Activated T-cell treated with anti-CD3 and anti-CD28 coated beads for 1 hour (primary cell): Measurements from ENCODE around the gene TRIM7.
A peak's percentile ranks its signal among the peaks of the same experiment; 100 is the strongest.
"Not testable (repeated sequence)": the region's sequence is repeated elsewhere in the genome, so short reads cannot be mapped to it uniquely, and the experiment has no call there.

Source experiments
- DNase-seq: peaks from one replicate; pipeline ENCODE4 v3.0.0-alpha.2; 2020; ENCODE audit warnings: low read depth

Gene TRIM7

DNA sequence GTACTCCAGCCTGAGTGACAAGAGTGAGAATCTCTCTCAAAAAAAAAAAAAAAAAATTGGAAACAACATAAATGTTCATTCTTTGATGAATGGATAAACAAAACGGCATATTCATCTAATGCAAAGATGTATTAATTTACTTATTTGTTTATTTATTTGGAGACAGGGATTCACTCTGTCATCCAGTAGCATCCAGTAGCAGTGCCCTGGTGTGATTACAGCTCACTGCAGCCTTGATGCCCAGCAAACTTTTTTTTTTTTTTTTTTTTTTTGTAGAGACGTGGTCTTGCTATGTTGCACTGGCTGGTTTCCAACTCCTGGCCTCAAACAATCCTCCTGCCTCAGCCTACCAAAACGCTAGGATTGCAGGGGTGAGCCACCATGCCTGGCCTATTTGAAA lies 33.2 kb downstream of the TRIM7 start:
- DNase-seq = no peak

DNA sequence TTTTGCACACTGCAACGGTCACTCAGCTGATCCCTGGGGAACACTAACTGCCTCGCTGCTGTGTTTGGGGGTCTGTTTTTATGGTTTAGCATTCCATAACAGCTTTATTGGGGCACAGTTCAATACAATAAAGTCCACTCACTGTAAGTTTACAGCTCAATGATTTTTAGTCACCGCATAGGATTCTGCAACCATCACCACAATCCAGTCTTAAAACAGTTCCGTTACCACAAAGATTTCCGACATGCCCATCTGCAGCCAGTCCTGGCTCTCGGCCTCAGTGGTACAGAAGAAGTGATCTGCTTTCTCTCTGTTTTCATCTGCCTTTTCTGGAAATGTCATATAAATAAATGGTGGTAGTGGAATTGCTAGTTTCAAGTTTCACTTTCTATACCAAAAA lies 34.0 kb downstream of the TRIM7 start:
- no peak for DNase-seq

DNA sequence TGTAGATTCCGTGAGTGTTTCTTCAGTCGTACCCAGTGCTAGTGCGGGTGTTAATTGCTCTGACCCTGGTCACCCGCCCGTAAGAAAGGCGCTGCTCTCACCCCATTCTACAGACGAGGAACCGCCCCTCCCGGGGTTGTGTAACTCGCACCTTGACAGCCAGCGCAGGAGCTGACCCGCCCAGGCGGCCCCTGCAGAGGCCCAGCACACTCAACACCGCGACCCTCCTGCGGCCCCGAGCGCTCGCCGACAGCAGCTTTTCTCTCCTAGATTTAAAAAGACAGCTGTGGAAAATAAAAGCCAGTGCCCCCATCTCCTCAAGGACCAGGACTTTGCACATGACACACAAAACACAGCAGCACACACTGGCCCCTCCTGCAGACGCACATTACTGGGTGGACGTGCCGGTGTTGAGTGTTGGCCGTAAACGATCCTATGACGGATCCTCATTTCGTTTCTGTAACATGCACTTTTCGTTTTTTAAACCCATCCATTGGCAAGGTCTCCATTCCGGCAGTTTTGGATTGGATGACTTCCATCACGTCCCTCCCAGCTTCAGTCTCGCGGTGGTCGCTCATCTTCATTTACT lies 34.7 kb downstream of the TRIM7 start:
- no peak for DNase-seq

DNA sequence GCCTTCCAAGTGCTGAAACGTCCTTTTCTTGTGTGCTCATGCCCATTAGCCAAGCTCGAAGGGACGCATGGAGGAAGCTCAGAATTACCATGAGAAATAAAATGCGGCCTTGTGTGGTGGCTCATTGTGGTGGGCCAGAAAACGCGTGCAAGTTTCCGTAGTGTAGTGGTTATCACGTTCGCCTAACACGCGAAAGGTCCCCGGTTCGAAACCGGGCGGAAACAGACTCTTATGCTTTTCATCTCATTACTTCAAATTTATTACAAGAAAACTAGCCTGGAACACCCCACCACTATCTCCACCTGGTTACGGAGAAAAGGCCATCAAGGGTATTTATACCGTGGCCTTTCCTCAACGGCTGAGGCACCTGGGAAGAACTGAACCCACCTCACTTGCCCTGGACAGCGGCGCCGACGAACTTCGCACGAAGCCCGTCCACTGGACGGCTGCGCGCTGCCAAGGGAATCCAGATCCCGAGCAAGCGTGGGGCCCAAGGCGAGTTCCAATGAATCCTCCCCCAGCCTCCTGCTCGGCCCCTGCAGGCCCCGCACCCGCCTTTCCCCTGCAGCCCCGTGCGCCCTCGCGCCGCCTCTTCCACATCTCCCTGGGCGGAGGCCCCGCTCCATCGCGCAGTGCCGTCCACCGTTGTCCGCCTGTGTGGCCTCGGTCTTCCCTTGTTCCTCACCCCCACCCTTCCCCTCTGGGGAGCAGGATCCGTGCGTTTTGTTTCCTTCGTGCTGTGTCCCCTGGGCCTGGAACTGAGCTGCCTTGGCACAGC lies 35.3 kb downstream of the TRIM7 start:
- DNase-seq = peak; percentile 69

DNA sequence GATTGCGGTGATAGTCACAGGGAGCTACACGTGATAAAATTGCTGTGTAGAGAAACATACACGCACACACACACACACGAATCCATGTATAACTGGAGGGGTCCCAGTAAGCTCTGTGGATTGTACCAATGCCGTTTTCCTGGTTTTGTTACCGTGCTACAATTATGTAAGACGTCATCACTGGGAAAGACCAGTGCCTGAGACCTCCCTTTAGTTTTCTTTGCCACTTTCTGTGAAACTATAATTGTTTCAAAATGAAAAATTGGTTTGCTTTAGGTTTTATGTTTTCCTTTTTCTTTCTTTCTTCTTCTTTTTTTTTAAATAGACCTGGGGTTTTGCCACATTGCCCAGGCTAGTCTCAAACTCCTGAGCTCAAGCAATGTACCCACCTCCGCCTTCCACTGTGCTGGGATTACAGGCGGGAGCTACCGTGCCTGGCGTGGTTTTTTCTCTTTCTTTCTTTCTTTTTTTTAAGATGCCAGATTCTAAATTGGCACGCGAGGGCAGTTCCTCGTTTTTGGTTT lies 36.3 kb downstream of the TRIM7 start:
- no peak for DNase-seq

DNA sequence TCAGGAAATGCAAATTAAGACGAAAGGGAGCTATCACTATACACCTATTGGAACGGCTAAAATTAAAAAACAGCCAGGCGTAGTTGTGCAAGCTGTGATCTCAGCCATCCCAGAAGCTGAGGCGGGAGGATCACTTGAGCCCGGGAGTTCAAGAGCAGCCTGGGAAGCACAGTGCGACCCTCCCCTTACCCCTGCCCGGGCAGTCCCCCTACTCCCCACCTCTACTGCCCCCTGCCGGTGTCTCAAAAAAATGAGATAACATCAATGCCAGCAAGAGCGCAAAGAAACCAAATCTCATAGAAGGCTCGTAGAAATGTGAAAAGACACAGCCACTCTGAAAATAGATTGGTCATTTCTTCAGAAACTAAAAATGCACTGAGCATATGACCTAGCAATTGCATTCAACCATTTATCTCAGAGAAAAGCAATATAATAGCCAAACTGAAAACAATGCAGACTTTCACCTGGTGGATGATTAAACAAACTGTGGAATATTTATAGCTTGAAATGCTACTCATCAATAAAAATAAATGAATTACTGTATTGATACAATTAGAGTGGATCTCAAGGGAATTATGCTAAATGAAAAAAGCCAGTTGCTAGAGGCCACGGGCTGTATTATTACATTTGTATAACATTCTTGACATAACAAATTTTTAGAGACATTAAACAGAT lies 37.0 kb downstream of the TRIM7 start:
- DNase-seq = no peak

DNA sequence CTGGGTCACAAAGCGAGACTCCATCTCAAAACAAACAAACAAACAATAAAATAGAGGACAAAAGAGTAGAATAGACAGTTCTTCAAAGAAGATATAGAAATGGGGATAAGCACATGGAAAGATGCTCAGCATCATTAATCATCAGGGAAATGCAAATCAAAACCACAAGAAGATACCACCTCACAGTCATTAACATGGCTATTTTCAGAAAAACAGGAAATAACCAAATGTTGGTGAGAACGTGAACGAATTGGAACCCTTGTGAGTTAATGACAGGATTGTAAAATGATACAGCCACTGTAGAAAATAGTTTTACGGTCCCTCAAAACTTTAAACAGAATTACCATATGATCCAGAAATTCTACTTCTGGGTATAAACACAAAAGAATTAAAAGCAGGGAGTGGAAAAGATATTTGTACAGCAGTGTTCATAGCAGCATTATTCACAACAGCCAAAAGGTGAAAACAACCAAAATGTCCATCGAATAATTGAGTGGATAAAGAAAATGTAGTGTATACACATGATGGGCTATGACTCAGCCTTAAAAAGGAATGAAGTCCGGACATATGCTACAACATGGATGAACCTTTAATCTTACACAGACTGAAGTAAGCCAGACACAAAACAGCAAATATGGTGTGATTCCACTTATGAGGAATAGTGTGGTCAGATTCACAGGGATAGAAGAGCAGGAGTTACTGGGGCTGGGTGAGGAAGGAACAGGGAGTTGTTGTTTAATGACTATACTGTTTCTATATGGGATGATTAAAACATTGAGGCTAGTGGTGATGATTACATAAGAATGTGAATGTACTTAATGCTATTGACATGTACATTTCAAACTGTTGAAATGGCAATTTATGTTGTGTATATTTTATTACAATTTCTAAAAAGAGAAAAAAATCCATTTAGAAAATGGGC lies 37.9 kb downstream of the TRIM7 start:
- DNase-seq = no peak

DNA sequence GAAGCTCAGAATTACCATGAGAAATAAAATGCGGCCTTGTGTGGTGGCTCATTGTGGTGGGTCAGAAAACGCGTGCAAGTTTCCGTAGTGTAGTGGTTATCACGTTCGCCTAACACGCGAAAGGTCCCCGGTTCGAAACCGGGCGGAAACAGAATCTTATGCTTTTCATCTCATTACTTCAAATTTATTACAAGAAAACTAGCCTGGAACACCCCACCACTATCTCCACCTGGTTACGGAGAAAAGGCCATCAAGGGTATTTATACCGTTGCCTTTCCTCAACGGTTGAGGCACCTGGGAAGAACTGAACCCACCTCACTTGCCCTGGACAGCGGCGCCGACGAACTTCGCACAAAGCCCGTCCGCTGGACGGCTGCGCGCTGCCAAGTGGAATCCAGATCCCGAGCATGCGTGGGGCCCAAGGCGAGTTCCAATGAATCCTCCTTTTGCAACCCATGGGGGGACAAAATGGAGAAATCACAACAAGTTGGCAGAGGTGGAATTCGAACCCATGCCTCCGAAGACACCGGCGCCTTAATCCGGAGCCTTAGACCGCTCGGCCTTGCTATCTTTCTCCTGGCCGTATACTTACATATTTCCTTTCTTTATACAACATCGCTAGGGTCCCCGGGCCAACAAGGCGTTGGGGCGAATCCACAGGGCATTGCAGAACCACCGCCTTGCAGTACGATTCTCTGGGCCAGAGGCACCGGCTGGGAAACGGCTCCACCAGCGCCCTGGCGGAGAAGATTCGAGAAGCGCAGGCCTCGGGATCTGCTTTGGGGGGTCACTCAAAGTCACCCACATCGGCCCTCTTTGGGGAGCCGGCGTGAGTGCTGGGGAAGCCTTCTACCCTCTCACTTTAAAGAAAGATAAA lies 40.7 kb downstream of the TRIM7 start:
- no peak for DNase-seq

DNA sequence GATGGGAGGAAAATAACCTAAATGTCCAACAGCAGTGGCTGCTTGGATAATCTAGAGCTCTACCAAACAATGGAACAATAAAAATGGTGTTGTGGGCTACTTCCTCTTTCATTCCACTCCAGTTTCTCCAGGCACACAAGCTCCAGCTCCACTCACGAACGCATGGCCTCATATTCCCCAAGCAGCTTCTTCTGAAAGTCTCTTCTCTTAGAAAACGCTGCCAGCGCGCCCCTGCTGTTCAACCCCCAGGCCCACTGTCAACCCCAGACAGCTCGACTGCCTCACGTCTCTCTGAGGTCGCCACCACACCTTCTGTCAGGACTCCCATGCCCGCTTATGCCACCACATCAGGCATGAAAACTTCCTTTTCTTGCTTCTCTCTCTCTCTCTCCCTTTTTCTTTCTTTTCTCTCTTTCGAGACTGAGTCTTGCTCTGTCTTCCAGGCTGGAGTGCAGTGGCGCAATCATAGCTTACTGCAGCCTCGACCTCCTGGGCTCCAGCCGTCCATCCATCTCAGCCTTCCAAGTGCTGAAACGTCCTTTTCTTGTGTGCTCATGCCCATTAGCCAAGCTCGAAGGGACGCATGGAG lies 41.4 kb downstream of the TRIM7 start:
- DNase-seq = no peak

DNA sequence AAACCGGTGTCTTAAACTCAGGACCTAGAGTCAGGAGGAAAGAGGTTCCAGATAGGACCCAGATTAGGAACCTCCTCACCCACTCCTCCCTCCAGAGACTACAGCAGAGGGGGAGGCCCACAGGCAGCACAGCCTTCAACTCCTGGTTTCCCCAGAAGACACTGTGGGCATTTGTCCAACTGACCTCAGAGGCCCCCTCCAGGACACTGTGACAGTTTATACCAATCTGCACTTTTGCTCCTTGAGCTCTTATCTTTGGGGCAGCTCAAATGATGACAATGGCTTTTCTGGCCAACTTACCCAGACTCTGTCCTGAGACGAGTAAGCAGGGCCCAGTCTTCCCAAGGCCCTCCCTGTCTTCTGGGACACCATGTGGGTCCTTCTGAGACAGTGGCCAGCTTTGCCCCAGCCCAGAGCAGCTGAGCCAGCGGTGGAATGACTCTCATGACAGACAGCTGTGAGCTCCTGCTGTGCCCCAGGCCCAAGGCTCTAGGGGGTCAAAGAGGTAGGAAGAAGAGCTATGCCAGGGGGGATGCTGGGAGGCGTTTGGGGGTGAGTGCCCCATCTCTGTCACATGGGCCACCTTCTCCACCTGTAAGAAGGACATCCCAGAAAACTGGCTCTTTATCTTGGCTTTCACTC lies 43.3 kb downstream of the TRIM7 start:
- DNase-seq = no peak

DNA sequence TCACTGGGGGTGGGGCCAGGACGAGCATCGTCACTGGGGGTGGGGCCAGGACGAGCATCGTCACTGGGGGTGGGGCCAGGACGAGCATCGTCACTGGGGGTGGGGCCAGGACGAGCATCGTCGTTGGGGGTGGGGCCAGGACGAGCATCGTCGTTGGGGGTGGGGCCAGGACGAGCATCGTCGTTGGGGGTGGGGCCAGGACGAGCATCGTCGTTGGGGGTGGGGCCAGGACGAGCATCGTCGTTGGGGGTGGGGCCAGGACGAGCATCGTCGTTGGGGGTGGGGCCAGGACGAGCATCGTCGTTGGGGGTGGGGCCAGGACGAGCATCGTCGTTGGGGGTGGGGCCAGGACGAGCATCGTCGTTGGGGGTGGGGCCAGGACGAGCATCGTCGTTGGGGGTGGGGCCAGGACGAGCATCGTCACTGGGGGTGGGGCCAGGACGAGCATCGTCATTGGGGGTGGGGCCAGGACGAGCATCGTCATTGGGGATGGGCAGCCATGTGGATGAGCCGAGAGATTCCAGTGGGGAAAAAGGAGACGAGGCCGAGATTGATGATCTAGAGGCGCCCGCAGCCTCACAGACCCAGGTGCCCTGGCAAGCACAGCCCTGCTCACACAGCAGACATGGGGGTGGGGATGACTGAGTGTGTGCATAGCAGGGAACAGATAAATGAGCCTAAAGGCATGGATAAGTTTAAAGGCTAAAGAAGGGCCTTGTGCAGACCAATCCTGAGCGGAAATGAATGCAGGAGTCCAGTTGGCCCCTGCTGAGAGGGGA lies 44.1 kb downstream of the TRIM7 start:
- not testable (repeated sequence) for DNase-seq

DNA sequence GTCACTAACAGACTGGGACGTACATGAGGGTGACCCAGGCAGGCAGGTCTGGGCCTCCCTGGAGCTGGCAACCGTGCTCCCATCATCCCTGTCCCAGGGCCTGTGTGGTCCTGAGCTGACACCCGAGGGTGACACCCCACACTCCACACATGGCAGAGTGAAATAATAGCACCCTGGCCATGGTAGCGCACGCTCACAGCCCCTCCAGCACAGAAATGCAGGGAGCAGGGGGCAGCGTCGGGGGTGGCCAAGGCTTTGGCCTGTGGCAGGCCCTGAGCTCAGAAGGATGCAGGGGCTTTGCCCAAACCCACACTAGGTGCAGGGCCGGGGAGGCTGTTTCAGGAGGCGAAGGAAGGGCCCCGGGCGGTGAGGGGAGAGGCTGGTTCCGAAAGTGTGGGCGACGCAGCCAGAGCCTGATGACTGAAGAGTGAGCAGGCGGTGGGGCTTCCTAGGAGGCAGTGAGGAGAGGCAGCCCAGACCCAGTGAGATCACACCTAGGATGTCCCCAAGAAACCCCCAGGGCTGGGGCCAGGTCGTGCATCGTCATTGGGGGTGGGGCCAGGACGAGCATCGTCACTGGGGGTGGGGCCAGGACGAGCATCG lies 44.7 kb downstream of the TRIM7 start:
- peak; percentile 62 for DNase-seq

DNA sequence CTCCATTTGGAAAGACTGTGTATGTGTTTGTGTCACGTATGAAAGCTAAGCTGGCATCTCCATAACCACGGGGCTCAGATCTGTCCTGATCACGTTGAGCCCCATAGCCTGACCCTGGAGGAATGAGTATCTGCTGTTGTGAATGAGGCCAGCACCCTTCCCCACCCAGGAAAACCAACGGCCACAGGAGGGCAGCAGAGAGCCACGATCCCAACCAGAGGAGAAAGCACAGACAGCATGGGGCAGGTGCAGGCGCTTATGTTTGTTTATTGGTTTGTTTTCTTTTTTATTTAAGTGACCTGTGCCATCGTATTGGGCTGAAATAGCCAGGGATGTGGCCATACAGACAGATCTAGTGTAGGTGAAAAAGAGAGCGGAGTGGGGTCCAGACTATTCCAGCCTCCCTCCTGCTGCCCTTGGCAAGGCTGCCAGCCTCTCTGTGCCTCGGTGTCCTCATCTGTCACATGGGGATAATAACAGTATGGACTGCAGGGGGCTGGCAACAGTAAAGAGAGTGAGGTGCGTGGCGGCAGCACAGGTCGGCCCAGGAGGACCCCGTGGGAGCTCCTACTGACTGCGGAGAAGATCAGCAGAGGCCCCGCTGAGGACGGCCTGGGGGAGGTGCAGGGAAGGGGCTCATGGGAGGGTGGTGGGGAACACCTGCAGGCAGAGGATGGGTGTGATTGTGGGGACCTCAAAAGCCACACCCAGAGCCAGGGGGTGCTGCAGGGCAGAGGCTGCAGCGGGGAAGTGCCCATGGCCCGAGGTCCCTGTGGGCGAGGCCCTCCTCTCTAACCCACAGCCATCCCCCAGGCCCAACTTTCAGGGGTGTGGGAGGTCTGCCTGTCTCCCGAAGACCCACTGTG lies 45.5 kb downstream of the TRIM7 start:
- peak; percentile 98 for DNase-seq

DNA sequence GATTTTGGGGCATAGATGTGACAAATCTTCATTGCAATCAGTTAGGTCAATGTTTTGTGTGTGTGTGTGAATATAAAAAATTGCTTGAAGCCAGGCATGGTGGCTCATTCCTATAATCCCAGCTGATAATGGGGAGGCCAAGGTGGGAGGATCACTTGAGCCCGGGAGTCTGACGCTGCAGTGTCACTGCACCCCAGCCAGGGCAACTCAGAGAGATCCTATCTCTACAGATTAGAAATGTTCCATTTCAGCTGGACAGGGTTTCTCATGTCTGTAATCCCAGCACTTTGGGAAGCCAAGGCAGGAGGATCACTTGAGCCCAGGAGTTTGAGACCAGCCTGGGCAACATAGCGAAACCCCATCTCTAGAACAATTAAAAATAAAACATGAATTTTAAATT lies 46.1 kb downstream of the TRIM7 start:
- DNase-seq = no peak

DNA sequence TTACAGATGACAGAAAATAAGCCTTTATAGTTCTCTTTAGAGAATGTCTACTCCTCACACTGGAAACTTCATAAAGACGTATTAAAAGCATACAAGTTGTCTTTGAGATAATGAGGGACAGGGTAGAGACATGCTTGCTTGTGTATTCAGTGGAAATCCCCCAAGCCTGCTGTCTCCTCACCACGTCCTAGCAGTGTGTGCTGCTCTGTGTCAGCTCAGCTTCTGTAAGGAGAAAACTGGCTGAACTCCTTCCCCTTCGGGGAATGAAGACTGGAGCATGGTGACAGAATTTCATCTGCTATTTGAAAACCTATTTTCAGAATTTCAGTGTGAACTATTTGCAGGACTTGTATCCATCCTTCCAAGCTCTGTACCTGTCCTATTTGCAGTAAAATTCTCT lies 48.2 kb downstream of the TRIM7 start:
- DNase-seq = no peak

DNA sequence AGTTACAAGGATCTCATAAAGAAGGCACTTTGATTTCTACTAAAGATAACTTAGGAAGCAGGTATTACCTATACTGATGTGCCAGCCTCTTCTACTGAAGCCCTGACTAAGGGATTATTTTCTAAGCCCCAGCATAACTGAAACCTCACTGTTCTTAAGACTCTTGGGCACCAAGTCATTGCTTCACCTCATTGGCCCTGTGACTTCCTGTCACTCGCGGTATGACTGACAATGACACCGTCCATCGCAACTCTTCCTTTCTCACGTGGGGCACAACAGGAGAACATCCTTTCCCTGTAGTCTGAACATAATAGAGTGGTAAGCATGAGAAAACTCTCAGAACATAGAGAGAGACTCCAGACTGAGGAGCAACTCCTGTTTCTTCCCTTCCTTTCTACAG lies 51.2 kb downstream of the TRIM7 start:
- DNase-seq = no peak

DNA sequence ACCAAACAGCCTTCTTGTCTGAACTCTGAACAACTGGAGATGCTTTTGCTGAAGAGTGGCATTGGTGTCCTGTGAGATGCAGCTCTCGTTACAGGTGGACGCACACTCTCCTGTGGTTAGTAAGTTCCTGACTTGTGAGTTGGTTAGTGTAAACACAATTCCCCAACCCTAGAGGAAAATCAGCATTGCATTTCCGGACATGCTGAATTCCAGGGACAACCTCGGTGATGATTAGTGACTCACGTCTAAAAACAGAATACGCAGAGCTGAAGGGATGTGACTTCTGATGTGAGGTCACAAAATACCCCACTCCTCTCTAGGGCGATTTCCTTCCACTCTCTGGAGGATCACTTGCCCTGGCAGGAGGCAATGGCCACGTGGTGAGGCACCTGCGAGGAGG lies 52.6 kb downstream of the TRIM7 start:
- no peak for DNase-seq

DNA sequence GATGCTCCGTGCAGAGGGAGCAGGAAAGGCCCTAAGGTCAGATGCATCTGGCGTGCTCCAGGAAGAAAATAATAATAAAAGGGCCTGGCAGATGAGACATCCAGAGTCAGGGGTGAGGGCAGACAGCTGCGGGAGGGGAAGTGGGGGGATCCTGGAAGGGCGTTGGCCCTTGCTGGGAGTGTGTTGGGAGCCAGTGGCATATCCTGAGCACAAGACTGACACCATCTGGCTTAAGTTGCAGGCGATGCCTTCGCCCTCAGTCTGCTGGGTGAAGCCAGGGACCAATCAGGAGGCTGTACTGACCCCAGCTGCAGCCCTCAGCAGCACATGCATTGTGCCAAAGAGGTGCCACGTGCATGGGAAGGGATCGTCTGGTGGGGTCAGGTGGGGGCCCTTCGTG lies 53.9 kb downstream of the TRIM7 start:
- DNase-seq = no peak
